ENCODE data around the gene MYZAP.

Gene MYZAP

GRCh38 chr15:57647791-57648130, 56.1 kb downstream of the MYZAP start:
- no peak overlapping the region for H3K4me3 ChIP-seq (ENCODE audit: low read depth, low read length)
- H3K9me3 ChIP-seq, result no peaks in the 10 kb centered on the region
- TF ChIP-seq CTCF (IDR thresholded peaks at IDR 0.05; ENCODE audit: low read depth, low read length), result no peak
- H3K36me3 ChIP-seq, result no peaks in the 10 kb centered on the region
- no peaks in the 10 kb centered on the region; the same call in 1 of the 2 replicates for H3K4me1 ChIP-seq
- DNase-seq, result no peak
- no peaks in the 10 kb centered on the region for H3K27me3 ChIP-seq

GRCh38 chr15:57649138-57649537, 57.4 kb downstream of the MYZAP start:
- no peaks in the 10 kb centered on the region for H3K27me3 ChIP-seq
- H3K9me3 ChIP-seq, result no peaks in the 10 kb centered on the region
- no peak for TF ChIP-seq CTCF (IDR thresholded peaks at IDR 0.05; ENCODE audit: low read depth, low read length)
- H3K4me1 ChIP-seq, result no peaks in the 10 kb centered on the region; the same call in 1 of the 2 replicates
- DNase-seq, result no peak
- H3K36me3 ChIP-seq, result no peaks in the 10 kb centered on the region
- H3K4me3 ChIP-seq (ENCODE audit: low read depth, low read length), result no peak overlapping the region

GRCh38 chr15:57651445-57651844, 59.7 kb downstream of the MYZAP start:
- Histone ChIP-seq H3K4me3 (ENCODE audit: low read depth, low read length) (no peak overlapping the region), H3K27me3 (no peaks in the 10 kb centered on the region), H3K36me3 (no peaks in the 10 kb centered on the region), H3K9me3 (no peaks in the 10 kb centered on the region), H3K4me1 (no peaks in the 10 kb centered on the region; the same call in 1 of the 2 replicates)
- no peak for DNase-seq
- TF ChIP-seq CTCF (IDR thresholded peaks at IDR 0.05; ENCODE audit: low read depth, low read length), result no peak

GRCh38 chr15:57652481-57652880, 60.8 kb downstream of the MYZAP start:
- TF ChIP-seq CTCF (IDR thresholded peaks at IDR 0.05; ENCODE audit: low read depth, low read length), result no peak
- DNase-seq, result no peak
- Histone ChIP-seq H3K9me3 (no peaks in the 10 kb centered on the region), H3K36me3 (no peaks in the 10 kb centered on the region), H3K4me1 (no peaks in the 10 kb centered on the region; the same call in 1 of the 2 replicates), H3K27me3 (no peaks in the 10 kb centered on the region), H3K4me3 (ENCODE audit: low read depth, low read length) (no peak overlapping the region)

- no peaks in the 10 kb centered on the region; the same call in 1 of the 2 replicates for H3K4me1 ChIP-seq
- DNase-seq, result no peak
- no peaks in the 10 kb centered on the region for H3K9me3 ChIP-seq
- no peak overlapping the region for H3K4me3 ChIP-seq (ENCODE audit: low read depth, low read length)
- no peaks in the 10 kb centered on the region for H3K36me3 ChIP-seq
- H3K27me3 ChIP-seq, result no peaks in the 10 kb centered on the region
- no peak for TF ChIP-seq CTCF (IDR thresholded peaks at IDR 0.05; ENCODE audit: low read depth, low read length)
Observed at GRCh38 chr15:57654153-57654852, 62.6 kb downstream of the MYZAP start.

- no peaks in the 10 kb centered on the region for H3K9me3 ChIP-seq
- H3K4me1 ChIP-seq, result no peaks in the 10 kb centered on the region; the same call in 1 of the 2 replicates
- no peak for TF ChIP-seq CTCF (IDR thresholded peaks at IDR 0.05; ENCODE audit: low read depth, low read length)
- H3K36me3 ChIP-seq, result no peaks in the 10 kb centered on the region
- DNase-seq, result no peak
- no peak overlapping the region for H3K4me3 ChIP-seq (ENCODE audit: low read depth, low read length)
- no peaks in the 10 kb centered on the region for H3K27me3 ChIP-seq
Observed at GRCh38 chr15:57655053-57655452, 63.3 kb downstream of the MYZAP start.

Data from BE2C (cell line).